Kidney glomerular epithelial cell (primary cell): ENCODE measurements around the gene TIMMDC1.
A peak's percentile ranks its signal among the peaks of the same experiment; 100 is the strongest.
"Not testable (repeated sequence)": the region's sequence is repeated elsewhere in the genome, so short reads cannot be mapped to it uniquely, and the experiment has no call there.

ENCODE experiments used
- DNase-seq: peaks from one replicate; lab custom pipeline; 2025; lab: John Stamatoyannopoulos, UW

The TIMMDC1 gene

DNA sequence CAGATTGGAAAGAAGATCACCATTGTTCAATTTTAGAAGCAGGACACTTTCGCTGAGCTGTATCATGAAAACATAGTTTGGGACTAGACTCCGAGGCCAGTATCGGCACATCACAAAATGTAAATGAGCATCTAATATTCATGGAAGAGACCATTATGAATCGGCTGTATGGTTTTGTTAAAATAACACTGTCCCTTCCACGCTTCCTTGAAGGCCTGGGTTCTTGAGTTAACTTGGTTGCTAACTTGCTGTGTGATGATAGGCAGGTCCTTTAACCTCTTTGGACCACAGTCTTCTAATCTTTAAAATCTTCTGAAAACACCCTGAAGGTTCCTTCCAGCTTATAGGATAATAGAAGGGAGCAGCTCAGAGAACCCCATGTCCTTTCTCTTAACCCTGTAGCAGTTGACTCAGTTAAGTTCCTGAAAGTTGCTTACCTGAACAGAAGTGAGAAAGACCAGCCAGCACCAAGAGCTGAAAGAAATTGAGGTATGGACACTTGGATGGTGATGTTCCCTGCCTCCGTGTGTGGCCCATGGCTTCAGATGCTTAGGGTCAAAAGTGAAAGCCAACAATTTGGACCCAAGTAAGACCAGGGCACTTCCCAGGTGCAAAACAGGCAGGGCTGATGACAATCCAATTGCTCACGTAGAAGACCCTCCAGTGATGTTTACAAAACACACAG is 59.0 kb downstream of the TIMMDC1 start:
- DNase-seq: no peak

DNA sequence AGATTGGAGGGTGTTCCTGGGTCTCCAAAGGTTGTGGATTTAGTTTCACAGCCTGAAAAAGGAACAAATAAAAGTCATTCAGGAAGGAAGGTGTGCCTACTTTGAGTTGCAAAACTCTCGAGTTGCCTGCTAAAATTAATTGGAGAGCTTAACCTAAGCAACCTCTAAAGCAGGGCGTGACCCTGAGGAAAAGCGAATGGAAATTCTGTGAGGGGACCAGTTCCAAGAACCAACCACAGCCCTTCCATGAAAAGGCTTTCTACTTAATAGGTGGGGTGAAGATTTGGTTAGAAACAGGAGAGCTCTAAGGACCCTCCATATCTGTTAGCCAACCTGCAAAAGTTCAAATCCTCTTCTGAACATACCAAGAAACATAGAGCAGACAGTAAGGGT is 59.5 kb downstream of the TIMMDC1 start:
- no peak for DNase-seq

DNA sequence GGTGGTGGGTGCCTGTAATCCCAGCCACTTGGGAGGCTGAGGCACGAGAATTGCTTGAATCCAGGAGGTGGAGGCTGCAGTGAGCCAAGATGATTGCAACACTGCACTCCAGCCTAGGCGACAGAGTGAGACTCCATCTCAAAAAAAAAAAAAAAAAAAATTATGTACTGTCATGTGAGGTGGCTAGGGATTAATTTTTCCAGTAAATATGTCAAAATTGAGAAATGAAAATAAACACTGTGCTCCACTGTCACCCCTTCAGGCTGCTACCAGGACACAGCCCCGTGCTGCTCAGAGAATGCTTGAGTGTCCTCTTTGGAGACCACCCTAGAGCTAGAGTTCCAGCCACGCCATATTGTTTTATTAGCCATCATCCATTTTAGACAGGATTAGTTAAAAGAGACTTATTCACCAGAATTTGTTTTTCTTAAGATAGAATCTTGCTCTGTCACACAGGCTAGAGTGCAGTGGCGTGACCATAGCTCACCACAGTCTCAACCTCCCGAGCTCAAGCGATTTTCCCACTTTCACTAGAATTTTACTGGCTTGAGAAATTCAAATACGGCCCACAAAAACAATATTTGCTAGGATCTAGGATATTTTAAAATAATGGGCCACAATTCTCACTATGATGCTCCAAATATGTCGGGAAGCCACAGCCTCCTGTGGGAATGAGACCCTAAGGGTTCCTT is 60.4 kb downstream of the TIMMDC1 start:
- no peak for DNase-seq

DNA sequence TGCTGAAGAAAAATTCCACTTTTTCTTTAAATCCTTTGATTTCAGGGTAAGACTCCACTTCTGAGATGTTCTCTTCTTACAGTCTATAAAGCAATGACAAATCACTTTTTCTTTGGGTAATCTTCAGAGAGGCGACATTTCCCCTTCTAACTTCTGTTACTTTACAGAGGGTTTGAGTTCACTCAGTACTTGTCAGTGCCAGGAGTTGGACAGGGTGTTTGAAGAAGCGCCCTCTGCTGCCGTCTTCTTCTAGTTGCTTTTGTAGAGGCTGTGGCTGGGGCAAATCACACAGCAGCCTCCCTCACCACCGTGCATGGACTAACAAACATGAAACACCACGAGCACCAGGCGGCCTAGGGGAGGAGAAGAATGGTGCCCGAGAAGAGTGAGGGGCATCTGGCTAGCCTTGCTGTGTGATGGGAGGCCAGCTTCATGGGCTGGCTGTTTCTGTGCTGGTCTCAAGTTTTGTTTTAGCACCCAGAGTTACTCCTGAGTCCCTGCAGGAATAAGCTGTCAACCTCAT is 61.2 kb downstream of the TIMMDC1 start, which contains the start of gene CD80:
Gene CD80 (minus strand): TSS at position 174 of the 523 bp plus-strand sequence. CDS start 1,886 bp downstream, outside the sequence.
- DNase-seq: peak; percentile 14

DNA sequence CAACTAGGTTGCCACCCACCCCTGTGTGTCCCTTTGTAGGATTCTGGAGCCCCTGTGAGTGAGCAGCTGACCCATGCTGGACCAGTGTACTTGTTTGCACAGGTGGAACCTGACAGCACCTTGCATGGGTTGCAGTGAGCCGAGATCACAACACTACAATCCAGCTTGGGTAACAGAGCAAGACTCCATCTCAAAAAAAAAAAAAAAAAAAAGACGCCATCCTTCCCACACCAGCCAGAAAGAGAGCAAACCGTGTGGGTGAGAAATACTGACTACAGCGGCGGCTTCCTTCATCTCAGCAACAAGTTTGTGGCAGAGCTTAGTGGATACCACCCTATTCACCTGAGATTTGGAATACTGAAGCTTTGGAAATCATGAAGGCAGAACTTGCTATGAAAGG is 61.8 kb downstream of the TIMMDC1 start:
- DNase-seq: no peak

DNA sequence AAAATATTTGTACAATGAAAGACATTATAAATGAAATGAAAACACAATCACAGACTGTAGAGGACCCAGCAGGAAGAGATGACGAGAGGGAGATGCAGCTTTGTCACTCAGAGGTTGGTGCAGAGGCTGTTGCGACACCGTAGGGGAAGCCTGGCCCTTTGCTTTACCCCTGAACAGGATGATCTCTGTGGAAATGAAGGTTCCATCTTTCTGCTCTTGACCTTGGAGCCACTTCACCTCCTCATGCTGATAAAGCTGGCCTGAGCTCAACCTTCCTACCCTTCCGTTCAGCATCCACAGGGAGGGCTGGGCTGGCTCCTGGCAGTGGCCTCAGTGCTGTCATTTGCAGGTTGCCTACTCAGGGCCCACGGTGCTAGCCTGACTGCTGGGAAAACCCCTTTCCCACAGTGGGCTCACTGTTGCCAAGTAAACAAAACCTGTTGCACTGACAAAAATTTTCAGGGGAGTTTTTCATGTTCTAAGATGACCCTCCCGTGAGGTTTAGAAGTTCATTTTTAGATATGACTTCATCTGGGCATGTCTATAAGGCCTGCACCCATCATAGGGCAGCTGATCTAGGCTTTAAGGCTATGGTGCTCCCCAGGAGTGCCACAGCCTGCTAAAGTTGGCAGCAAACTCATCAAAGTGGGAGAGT is 64.1 kb downstream of the TIMMDC1 start:
- DNase-seq: no peak

DNA sequence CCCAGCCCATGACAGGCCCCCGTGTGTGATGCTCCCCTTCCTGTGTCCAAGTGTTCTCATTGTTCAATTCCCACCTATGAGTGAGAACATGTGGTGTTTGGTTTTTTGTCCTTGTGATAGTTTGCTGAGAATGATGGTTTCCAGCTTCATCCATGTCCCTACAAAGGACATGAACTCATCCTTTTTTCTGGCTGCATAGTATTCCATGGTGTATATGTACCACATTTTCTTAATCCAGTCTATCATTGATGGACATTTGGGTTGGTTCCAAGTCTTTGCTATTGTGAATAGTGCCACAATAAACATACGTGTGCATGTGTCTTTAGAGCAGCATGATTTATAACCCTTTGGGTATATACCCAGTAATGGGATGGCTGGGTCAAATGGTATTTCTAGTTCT is 65.0 kb downstream of the TIMMDC1 start:
- DNase-seq: not testable (repeated sequence)

DNA sequence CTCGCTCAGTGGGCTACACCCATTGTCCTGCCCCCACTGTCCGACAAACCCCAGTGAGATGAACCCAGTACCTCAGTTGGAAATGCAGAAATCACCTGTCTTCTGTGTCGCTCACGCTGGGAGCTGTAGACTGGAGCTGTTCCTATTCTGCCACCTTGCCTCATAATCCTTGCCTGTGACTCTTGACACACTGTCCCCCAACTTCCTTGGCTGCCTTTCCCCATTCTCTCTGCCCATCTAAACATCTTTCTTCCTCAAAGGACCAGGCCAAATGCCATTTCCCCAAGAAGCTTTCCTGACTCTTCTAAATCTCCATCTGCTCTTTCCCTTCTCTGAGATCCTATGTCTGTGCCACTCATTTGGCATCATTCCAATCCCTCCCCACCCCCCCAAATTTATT is 70.8 kb downstream of the TIMMDC1 start:
- no peak for DNase-seq

DNA sequence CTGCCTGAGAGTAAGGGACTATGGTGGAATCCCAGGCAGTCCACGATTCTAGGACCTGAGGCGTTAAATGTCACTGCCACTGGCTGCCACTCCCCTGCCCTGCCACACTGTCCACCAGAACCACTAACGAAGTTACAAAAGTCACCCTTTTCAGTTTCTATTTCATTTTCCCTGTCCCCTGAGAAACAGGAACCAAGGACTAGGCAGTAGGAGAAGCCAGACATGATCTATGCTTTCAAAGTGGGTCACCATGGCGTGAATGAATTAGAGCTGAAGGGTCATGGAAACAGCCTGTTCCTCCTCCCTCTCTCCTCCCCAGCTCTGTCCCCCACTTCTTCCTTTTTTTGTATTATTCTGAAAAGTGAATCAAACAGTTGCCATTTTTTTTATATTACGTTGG is 71.9 kb downstream of the TIMMDC1 start:
- no peak for DNase-seq

DNA sequence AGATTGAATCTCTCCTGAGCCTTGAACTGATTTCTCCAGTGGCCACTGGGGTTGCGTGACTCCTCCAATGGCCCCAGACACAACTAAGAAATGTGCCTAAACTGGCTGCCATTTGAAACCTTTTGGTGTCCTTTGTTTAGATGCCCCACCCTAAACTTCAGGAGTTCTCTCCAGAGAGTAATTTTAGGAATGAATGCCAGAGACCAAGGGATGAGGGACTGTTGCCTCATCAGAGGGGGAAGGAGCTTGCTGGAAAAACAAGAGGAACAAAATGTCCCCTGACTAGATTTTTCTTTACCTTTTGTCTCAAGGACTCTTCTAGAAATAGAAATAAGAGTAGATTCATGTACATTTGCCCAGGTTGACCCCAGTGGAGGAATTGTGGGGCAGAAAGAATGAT is 72.9 kb downstream of the TIMMDC1 start:
- DNase-seq: no peak

DNA sequence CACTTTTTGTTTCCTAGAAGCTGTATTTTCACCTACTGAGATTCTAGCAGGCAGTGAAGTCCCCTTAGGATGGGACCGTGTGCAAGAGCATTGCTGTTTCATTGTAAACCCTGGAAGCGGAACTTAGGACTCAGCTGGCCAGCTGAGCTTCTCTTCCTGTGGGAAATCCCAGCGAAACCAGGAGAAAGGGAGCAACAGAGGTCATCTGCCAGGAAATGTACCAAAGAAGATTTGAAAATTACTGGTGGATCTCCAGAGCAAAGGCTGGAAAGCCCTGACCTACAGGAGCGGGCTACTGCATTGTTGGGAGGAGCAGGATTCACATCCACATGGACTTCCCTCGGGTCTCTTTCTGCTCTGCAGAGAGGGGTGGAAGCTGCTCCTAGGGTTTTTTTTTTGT is 73.3 kb downstream of the TIMMDC1 start:
- no peak for DNase-seq
